PC-3 (cell line): Measurements from ENCODE around the gene SPRR3.

Experiments used
- EZH2 ChIP-seq: fragments of 300-600 bp; sonication (generic); IDR thresholded peaks from one replicate; pipeline ENCODE4 v1.6.1; 2017; ENCODE audit warnings: antibody characterized with exemption, mild to moderate bottlenecking, low read length; ENCODE audit not compliant: unreplicated experiment
- TF ChIP-seq, protein P1 (sequence below): fragments of 300-600 bp; sonication (generic); conservative IDR thresholded peaks from 2 replicates; pipeline ENCODE4 v1.5.1; 2017; ENCODE audit warnings: antibody characterized with exemption, low read depth, mild to moderate bottlenecking, low read length

DNA sequence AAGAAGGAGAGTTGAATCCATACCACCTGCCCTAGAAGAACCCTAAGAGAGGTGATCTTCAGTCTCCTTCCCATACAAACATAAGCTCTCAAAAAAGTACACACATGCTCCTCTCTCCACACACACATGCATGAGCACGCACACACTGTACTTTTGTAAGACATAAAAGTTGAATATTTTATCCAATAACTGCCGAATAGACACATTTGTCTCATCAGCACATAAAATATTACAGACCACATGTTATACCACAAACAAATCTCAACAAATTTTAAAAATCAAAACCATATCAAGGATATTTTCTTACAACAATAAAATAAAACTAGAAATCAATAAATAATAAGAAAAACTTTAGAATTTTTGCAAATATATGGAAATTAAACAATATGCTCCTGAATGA is 15.0 kb upstream of the SPRR3 start:
- TF ChIP-seq, protein P1, sequence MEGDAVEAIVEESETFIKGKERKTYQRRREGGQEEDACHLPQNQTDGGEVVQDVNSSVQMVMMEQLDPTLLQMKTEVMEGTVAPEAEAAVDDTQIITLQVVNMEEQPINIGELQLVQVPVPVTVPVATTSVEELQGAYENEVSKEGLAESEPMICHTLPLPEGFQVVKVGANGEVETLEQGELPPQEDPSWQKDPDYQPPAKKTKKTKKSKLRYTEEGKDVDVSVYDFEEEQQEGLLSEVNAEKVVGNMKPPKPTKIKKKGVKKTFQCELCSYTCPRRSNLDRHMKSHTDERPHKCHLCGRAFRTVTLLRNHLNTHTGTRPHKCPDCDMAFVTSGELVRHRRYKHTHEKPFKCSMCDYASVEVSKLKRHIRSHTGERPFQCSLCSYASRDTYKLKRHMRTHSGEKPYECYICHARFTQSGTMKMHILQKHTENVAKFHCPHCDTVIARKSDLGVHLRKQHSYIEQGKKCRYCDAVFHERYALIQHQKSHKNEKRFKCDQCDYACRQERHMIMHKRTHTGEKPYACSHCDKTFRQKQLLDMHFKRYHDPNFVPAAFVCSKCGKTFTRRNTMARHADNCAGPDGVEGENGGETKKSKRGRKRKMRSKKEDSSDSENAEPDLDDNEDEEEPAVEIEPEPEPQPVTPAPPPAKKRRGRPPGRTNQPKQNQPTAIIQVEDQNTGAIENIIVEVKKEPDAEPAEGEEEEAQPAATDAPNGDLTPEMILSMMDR: no peak
- no peak for TF ChIP-seq EZH2
